ENCODE results near the gene RAB13.

GRCh38 chr1:153961421-153961820 is 24.7 kb downstream of the RAB13 start:
- TF ChIP-seq CTCF (conservative IDR thresholded peaks at IDR 0.05; ENCODE audit: low read depth, low read length) (no peak), MXI1 (IDR thresholded peaks at IDR 0.05; ENCODE audit: borderline replicate concordance, low read depth, low read length) (no peak), POLR2A (IDR thresholded peaks at IDR 0.05; ENCODE audit: low read depth, low read length) (no peak), RAD21 (IDR thresholded peaks at IDR 0.05; ENCODE audit: low read length) (no peak)
